ENCODE measurements around the gene APEX1. TPM values are rescaled to one million over a fixed set of nuclear protein-coding genes. Genes with fewer than 3 reads are reported as not detected.

APEX1 gene
- polyA plus RNA-seq, 1 of the 3 experiments (the other 2 are of a cell fraction) = 279 TPM

- DNase-seq = no peak
- ChIA-PET CTCF (no interaction called here), POLR2A (no interaction called here)
- no peaks in the 10 kb centered on the region for H3K79me2 ChIP-seq (ENCODE audit: insufficient read depth)
- H3K4me2 ChIP-seq = no peak overlapping the region
- TF ChIP-seq GATA2 (CRISPR knock-in tag; IDR thresholded peaks at IDR 0.05) (no peak), EP300 (IDR thresholded peaks at IDR 0.05; ENCODE audit: borderline replicate concordance in 1 of 2, low read depth in 1 of 2, low read length in 1 of 2) (no peak), FOXJ3 (CRISPR knock-in tag; IDR thresholded peaks at IDR 0.05) (no peak), EZH2phosphoT487 (IDR thresholded peaks at IDR 0.05; ENCODE audit: borderline replicate concordance, low read depth) (no peak), REST (IDR thresholded peaks at IDR 0.05; ENCODE audit: low read depth, low read length) (no peak), NFIC (IDR thresholded peaks at IDR 0.05; ENCODE audit: borderline replicate concordance) (no peak), FOSL2 (IDR thresholded peaks at IDR 0.05; ENCODE audit: borderline replicate concordance, low read depth) (no peak), YY1 (IDR thresholded peaks at IDR 0.05; ENCODE audit: low read depth) (no peak), GABPA (IDR thresholded peaks at IDR 0.05; ENCODE audit: low read depth) (no peak), NRF1 (IDR thresholded peaks at IDR 0.05; ENCODE audit: low read depth, low read length) (no peak), USF2 (IDR thresholded peaks at IDR 0.05; ENCODE audit: borderline replicate concordance, low read depth, low read length) (no peak), PBX3 (IDR thresholded peaks at IDR 0.05) (no peak), MEF2A (IDR thresholded peaks at IDR 0.05; ENCODE audit: borderline replicate concordance, low read depth) (no peak)
- no peak overlapping the region for H3K27ac ChIP-seq (ENCODE audit: low read depth in 2 of 2, low read length in 1 of 2)
- H2AFZ ChIP-seq (ENCODE audit: low read depth) = no peak overlapping the region
- peaks cover 3% of the 10 kb centered on the region for H3F3A ChIP-seq (replicated peaks; ENCODE audit: insufficient read depth)
- no peaks in the 10 kb centered on the region for H3K9me3 ChIP-seq
- no peaks in the 10 kb centered on the region for H3K4me1 ChIP-seq (ENCODE audit: control insufficient read depth in 1 of 2, insufficient read depth in 2 of 2, low read depth in 1 of 2, low read length in 1 of 2)
- H3K36me3 ChIP-seq (replicated peaks in 1 of 2; ENCODE audit: control insufficient read depth in 1 of 2, insufficient read depth in 2 of 2, low read length in 1 of 2) = no peaks in the 10 kb centered on the region
- WGBS (ENCODE audit: low lambda C conversion rate) = 50% methylated on average over 5 of the region's 5 CpGs
- no peak overlapping the region for H3K4me3 ChIP-seq (ENCODE audit: low read depth in 2 of 2, low read length in 1 of 2)
- H3K27me3 ChIP-seq (ENCODE audit: insufficient read depth) = peaks cover 12% of the 10 kb centered on the region; the same call in 1 of the 2 replicates
- H3K9ac ChIP-seq = no peak overlapping the region
- no peaks in the 10 kb centered on the region for H3K9me2 ChIP-seq
- H4K20me1 ChIP-seq (ENCODE audit: insufficient read depth) = no peaks in the 10 kb centered on the region
These were observed 44.9 kb downstream of the APEX1 start for GRCh38 chr14:20499881-20500280.

Measured in SK-N-SH (cell line).